GM19324 (cell line): ENCODE measurements around the gene ERICH6B.

Source experiments
- ATAC-seq: cut with Tn5 transposase; IDR thresholded peaks from one replicate; pipeline ENCODE4 v1.9.1; 2021; ENCODE audit warnings: mild to moderate bottlenecking, moderate library complexity; ENCODE audit not compliant: unreplicated experiment, low FRiP score

ERICH6B gene

DNA sequence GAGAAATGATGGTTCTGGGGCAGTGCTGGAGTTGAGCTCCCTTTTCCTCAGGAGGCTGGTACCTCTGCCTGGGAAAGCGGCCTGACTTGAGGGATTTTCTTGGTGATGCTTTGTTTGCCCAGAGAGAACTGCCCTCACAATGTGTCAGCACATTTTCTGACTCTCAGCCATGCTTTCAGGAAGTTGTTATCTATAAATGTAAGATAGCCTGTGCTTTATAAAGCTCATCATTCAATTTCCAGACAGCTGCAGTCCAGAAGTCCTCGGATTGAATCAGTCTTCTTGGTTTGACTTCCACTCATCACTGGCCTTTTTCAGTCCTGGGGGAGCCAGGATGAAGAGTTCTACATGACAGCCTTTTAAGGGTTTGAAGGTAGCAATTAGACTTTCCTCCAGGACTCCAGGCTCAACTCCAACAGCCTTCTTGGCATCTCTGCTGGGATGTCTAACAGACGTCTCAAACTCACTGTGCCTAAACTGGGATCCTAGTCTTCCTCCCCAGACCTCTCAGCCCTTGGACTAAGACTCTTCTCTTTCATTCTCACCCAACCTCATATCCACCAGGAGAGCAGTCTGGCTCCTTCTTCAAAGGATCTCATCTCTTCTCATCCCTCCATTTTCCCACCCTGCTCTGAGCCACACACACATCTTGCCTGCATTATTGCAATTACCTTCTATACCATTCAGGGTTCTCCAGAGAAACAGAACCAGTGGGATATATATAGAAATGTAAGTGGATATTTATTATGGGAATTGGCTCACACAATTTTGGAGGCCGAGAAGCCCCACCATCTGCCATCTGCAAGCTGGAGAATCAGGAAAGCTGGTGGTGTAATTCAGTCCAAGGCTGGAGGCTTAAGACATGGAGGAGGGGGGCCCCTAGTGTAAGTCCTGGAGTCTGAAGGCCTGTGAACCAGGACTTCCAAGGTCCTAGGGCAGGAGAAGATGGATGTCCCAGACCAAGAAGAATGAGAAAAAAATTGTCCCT, 13.1 kb downstream of the ERICH6B start:
- ATAC-seq, result no peak

DNA sequence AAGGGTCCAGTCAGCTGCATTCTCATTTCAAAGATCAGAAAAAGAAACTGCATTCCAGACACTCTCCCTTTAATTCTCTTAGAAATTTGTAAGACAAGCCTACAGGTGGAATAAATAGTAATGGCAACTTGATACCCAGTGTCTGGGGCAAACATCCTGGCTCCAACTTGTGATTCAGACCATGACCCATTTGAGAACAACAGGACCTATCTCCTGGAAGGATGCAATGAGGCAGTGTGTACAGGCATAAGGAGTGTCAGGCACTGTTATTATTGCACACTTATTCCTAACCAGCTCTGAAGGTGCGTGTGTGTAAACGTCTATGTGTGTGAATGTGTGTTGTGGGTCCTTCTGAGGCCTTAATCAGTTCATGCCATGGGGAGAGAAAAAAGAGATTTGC, 13.9 kb downstream of the ERICH6B start:
- ATAC-seq, result no peak

GRCh38 chr13:45598597-45598996, 16.9 kb downstream of the ERICH6B start:
- no peak for ATAC-seq

DNA sequence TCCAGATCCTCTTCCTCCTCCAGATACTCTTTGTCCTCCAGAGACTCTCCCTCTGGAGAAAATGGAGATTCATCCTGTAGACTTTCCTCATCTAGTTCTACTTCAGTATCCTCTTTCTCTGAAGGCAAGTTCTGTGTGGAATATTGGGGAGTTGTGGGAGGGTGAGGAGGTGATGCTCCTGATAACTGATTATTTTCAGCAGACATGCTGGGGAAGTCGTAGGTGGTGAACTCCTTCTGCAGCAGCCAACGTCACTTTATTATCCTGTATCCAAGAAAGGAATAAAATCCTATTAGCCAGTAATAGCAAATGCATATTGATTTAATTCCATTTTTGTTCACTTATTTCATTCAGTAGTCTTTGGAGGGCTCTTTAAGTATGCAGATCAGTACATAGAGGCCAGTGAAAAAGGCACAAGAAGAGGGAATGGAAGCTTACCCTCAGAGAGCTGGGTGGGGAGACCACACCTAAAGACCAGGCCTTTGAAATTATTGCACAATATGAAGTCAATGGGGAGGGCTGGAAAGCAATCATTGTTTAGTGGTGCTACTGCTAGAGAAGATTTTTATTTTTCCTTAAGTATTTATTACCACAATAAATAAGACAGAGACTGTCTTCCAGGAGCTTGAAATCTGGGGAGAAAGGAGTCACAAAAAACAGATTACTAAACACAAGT, 18.6 kb downstream of the ERICH6B start:
- no peak for ATAC-seq

DNA sequence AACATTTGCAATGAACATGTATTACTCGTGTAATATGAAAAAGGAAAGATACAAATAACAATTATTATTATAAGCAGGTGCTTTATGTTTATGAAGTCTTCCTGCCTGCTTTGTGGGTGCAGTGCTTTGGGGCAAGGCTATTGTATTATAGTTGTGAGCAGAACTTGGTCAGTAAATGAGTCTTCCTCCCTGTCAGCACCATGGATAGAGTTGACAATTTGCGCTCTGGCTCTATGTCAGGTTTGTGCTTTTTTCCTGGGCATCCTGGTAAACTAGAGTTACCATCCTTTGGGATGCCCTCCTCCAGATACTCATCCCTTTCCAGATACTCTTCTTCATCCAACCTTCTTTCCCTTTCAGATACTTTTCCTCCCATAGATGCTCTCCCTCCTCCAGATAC, 19.6 kb downstream of the ERICH6B start:
- ATAC-seq, result no peak

DNA sequence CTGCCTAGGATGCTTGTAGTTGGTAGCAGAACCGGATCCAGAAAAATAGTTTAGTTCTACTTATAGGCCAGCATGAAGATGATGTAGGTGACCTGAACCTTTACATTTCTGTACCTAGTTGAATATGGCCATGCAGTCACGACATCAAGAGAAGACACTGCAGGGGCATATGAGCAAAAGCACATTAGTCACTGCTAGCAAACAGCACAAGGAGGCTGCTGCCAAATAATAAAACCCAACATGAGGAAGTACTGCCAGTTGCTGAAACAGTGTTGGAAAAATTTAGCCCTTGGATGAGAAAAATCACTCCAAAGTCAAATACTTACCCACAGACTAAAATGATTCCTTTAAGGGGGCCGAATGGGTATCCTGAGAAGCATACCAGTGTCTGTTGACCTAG, 20.8 kb downstream of the ERICH6B start:
- ATAC-seq, result no peak

DNA sequence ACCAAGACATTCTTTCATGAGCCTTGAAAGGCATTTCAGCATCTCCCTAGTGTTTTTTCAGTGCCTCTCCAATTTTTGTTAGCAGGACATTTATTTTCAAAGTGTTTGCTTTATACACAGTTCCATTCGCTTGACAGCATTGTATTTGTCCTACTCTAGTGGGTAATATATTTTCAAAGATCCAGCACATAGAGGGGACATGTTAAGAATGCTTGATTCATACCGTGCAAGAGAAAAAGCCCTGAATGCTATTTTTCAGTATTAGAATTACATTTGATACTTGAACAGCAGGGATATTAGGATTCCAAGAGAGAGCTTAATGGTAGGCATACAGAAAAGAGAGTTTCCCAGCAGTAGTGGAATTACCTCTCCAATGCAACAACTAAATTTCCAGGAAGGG, 21.3 kb downstream of the ERICH6B start:
- no peak for ATAC-seq

GRCh38 chr13:45592758-45593157, 22.8 kb downstream of the ERICH6B start:
- no peak for ATAC-seq

DNA sequence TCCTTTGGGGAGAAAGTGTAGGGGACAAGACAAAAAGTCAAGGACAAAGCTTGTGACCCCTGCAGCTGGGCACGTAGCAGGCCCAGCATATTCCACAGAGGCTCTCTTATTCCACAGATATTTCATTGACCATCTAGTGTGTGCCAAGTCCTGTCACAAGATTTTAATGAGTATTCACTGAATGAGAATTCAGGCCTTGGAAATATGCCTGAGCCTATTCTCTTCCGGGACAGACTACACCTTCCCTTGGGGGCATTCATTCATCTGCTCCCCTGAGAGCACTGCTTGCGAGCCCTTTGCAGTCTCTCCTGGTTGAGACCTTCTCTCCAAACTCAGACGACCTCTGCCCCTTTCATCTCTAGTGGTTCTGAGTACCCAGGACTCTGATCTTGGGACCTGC, 25.5 kb downstream of the ERICH6B start:
- no peak for ATAC-seq

DNA sequence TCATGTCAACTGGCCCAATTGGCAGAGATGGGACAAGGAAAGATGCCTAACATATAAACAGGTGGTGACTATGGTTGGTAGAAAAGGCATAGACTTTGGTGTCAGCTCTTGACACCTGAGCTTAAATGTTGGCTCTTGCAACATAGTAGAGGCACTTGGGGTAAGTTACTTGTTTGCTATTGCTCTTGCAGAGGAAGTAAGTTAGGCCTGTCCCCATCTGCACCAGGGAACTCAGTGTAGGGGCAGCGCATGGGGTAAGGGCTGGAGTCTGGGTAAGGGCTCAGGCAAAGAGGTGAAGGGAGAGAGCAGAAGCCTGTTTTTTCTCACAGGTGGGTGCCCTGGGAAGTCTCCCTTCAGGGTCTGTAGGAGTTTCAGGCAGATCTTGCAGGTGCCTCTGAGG, 27.6 kb downstream of the ERICH6B start:
- no peak for ATAC-seq

GRCh38 chr13:45584816-45585215, 30.7 kb downstream of the ERICH6B start:
- no peak for ATAC-seq

- no peak for ATAC-seq
Measured at GRCh38 chr13:45582408-45583076, 33.0 kb downstream of the ERICH6B start.

DNA sequence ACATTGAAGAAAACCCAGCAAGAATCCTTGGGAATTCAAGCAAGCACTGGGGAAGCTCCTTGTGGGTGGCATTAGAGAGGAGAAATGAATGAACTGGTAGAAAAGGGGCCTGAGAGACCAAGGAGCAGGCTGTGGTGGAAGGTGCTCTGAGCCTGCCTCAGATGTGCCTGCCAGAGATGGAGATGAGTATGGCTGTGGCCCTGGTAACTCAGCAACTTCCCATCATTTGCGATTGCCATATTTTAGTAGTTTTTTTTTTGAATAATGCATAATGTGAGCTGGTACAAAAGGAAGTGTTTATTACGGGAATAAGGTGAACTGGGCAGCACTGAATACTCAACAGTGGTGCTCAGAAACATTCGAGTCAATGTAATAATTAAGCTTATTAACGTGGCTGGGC, 39.1 kb downstream of the ERICH6B start:
- ATAC-seq, result no peak

GRCh38 chr13:45575830-45576180, 39.7 kb downstream of the ERICH6B start:
- no peak for ATAC-seq

DNA sequence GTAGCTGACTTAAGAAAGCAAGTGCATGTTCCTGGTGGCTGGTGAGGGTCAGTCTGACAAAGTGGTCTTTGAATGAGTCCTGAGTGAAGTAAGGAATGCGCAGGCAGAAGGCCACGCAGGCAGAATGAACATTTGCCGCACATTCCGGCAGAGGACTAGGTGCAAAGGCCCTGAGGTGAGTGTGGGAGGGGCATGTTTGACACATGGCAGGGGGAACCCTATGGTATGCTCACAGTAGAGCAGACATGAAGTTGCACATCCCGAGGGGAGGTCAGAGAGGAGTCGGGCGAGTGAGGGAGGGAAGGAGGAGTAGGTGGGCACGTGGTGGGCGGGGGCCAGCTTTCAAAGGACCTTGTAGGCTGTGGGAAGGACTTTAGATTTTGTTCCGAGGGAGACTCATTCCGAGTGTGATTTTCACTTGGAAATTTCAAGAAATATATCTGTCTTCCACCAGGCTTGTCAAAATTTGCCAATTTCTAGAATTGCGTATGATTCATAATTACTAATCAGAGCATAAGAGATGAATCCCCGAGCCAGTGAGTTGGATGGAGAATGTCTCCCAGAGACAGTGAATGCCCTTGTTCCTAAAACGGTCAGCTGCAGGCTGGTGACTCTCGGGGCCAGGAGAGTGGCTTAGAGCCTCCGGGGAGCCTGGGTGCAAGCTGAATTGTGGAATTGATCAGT, 40.3 kb downstream of the ERICH6B start:
- ATAC-seq, result no peak

- no peak for ATAC-seq
Measured at GRCh38 chr13:45565331-45565730, 50.2 kb downstream of the ERICH6B start.

GRCh38 chr13:45564133-45564776, 51.3 kb downstream of the ERICH6B start:
- no peak for ATAC-seq

GRCh38 chr13:45554604-45555109, 60.9 kb downstream of the ERICH6B start:
- ATAC-seq, result no peak

DNA sequence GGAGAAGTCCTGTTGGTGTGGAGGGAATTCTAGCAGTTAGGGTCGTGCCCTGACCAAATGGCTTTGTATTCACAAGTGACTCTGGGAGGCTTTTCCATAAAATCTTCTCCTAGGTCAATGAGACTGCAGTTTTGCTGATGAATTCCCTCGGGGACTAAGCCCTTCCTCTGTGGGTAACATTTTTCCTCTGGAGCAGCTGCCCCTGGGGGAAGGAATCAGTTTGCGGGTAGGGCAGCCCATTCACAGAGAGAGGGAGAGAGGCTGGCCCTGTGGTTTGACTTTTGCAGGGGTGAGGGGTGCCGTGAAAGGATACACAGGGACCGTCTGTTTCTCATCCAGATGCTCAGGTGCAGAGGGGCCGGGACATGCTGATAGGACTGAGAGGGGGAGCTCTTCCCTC, 67.3 kb downstream of the ERICH6B start:
- no peak for ATAC-seq

GRCh38 chr13:45546410-45546765, 69.2 kb downstream of the ERICH6B start:
- ATAC-seq, result no peak
